SK-N-SH (cell line): ENCODE data around the gene DMD. TPM values are rescaled to one million over a fixed set of nuclear protein-coding genes. Genes with fewer than 3 reads are reported as not detected.

Source experiments
- CTCF ChIA-PET: fragments of 300-600, 350-600 bp; formaldehyde crosslinking; extraction: SDS; loops from one replicate; lab custom pipeline; 2021; lab: Yijun Ruan, JAX
- POLR2A ChIA-PET: fragments of 350-600 bp; sonication (Branson Sonifier 250); formaldehyde crosslinking; extraction: SDS; loops from one replicate; lab custom pipeline; 2020; ENCODE audit warnings: antibody characterized with exemption, inconsistent platforms; lab: Yijun Ruan, JAX
- DNase-seq: peaks from one replicate; pipeline ENCODE4 v3.0.0; 2012
- H2AFZ ChIP-seq: fragments of 200-600 bp; sonication (generic); 2 replicates; pipeline ENCODE4 v1.8.1; 2016; ENCODE audit warnings: antibody characterized with exemption, mild to moderate bottlenecking, low read depth
- H3F3A ChIP-seq: fragments of 200-600 bp; sonication (generic); replicated peaks from 2 replicates; pipeline ENCODE3; 2016; ENCODE audit warnings: antibody characterized with exemption, mild to moderate bottlenecking; ENCODE audit not compliant: insufficient read depth
- H3K27ac ChIP-seq, 2 experiments: fragments of 200-500 bp in 1 of 2; fragments of 200-600 bp in 1 of 2; sonication (Bioruptor generic) in 1 of 2; sonication (generic), shearing (Covaris generic) in 1 of 2; 2 replicates each; pipeline versions ENCODE4 v1.5.1 to v1.6.1; 2014 to 2016; ENCODE audit warnings: low read depth in 2 of 2, inconsistent platforms in 1 of 2, low read length in 1 of 2, mild to moderate bottlenecking in 1 of 2, mixed read lengths in 1 of 2
- H3K27me3 ChIP-seq: fragments of 200-600 bp; sonication (generic), shearing (Covaris generic); 2 replicates; pipeline ENCODE4 v1.6.1; 2016; ENCODE audit warnings: mixed run types; ENCODE audit not compliant: insufficient read depth
- H3K36me3 ChIP-seq, 2 experiments: fragments of 200-500 bp in 1 of 2; fragments of 200-600 bp in 1 of 2; sonication (Bioruptor generic) in 1 of 2; sonication (generic) in 1 of 2; replicated peaks in 1 of 2; 2 replicates each; pipeline versions ENCODE3 to v1.5.1; 2014 to 2016; ENCODE audit warnings: low read length in 1 of 2, mild to moderate bottlenecking in 1 of 2; ENCODE audit not compliant: insufficient read depth in 2 of 2, control insufficient read depth in 1 of 2
- H3K4me1 ChIP-seq, 2 experiments: fragments of 200-500 bp in 1 of 2; fragments of 200-600 bp in 1 of 2; sonication (Bioruptor generic) in 1 of 2; sonication (generic), shearing (Covaris generic) in 1 of 2; 2 replicates each; pipeline versions ENCODE4 v1.5.1 to v1.6.1; 2014 to 2016; ENCODE audit warnings: low read depth in 1 of 2, low read length in 1 of 2, mixed run types in 1 of 2; ENCODE audit not compliant: insufficient read depth in 2 of 2, control insufficient read depth in 1 of 2
- H3K4me2 ChIP-seq: fragments of 200-600 bp; sonication (generic), shearing (Covaris generic); 2 replicates; pipeline ENCODE4 v1.6.1; 2017; ENCODE audit warnings: mixed run types
- H3K4me3 ChIP-seq, 2 experiments: fragments of 200-500 bp in 1 of 2; fragments of 200-600 bp in 1 of 2; sonication (Bioruptor generic) in 1 of 2; sonication (generic), shearing (Covaris generic) in 1 of 2; 2 replicates each; pipeline versions ENCODE4 v1.5.1 to v1.8.1; 2014 to 2016; ENCODE audit warnings: low read depth in 2 of 2, inconsistent platforms in 1 of 2, low read length in 1 of 2, mild to moderate bottlenecking in 1 of 2, mixed read lengths in 1 of 2, moderate library complexity in 1 of 2
- H3K79me2 ChIP-seq: fragments of 200-600 bp; sonication (generic); 2 replicates; pipeline ENCODE4 v1.8.1; 2017; ENCODE audit warnings: mild to moderate bottlenecking; ENCODE audit not compliant: insufficient read depth
- H3K9ac ChIP-seq: fragments of 200-600 bp; sonication (generic); 2 replicates; pipeline ENCODE4 v1.6.1; 2017; ENCODE audit warnings: mixed run types
- H3K9me2 ChIP-seq: fragments of 200-600 bp; sonication (generic); 2 replicates; pipeline ENCODE4 v1.6.1; 2017; ENCODE audit warnings: mixed run types
- H3K9me3 ChIP-seq: fragments of 200-600 bp; sonication (generic); 2 replicates; pipeline ENCODE4 v1.6.1; 2017; ENCODE audit warnings: mixed run types, mild to moderate bottlenecking, moderate library complexity
- H4K20me1 ChIP-seq: fragments of 200-600 bp; sonication (generic); 2 replicates; pipeline ENCODE4 v1.6.1; 2017; ENCODE audit warnings: mild to moderate bottlenecking, mixed run types; ENCODE audit not compliant: insufficient read depth
- ELF1 ChIP-seq: IDR thresholded peaks from 2 replicates; pipeline ENCODE4 v1.4.0; 2012
- EP300 ChIP-seq, 2 experiments: IDR thresholded peaks; 2 replicates each; pipeline versions ENCODE4 v1.4.0 to v1.6.1; 2012; ENCODE audit warnings: borderline replicate concordance in 1 of 2, low read depth in 1 of 2, low read length in 1 of 2
- FOSL2 ChIP-seq: IDR thresholded peaks from 2 replicates; pipeline ENCODE4 v1.4.0; 2012; ENCODE audit warnings: low read depth, mild to moderate bottlenecking, moderate library complexity, borderline replicate concordance
- FOXJ3 ChIP-seq: sonication (generic); formaldehyde crosslinking; IDR thresholded peaks from 2 replicates; pipeline ENCODE4 v1.5.1; 2020; ENCODE audit warnings: mild to moderate bottlenecking, missing genetic modification reagents
- GABPA ChIP-seq: IDR thresholded peaks from 2 replicates; pipeline ENCODE4 v1.4.0; 2012; ENCODE audit warnings: low read depth, mild to moderate bottlenecking
- JUND ChIP-seq: IDR thresholded peaks from 2 replicates; pipeline ENCODE4 v1.4.0; 2012
- MEF2A ChIP-seq: IDR thresholded peaks from 2 replicates; pipeline ENCODE4 v1.4.0; 2012; ENCODE audit warnings: low read depth, borderline replicate concordance
- MXI1 ChIP-seq: IDR thresholded peaks from 2 replicates; pipeline ENCODE4 v1.6.1; 2012; ENCODE audit warnings: mild to moderate bottlenecking, low read depth, low read length, improper control_type of control experiment
- NFIC ChIP-seq: IDR thresholded peaks from 2 replicates; pipeline ENCODE4 v1.4.0; 2012; ENCODE audit warnings: borderline replicate concordance
- NRF1 ChIP-seq: IDR thresholded peaks from 2 replicates; pipeline ENCODE4 v1.6.1; 2012; ENCODE audit warnings: low read depth, mild to moderate bottlenecking, low read length
- POLR2AphosphoS5 ChIP-seq: IDR thresholded peaks from 2 replicates; pipeline ENCODE4 v1.6.1; 2012; ENCODE audit warnings: low read depth, low read length
- RFX5 ChIP-seq: IDR thresholded peaks from 2 replicates; pipeline ENCODE4 v1.6.1; 2012; ENCODE audit warnings: mild to moderate bottlenecking, improper control_type of control experiment, low read length
- SIN3A ChIP-seq: IDR thresholded peaks from 2 replicates; pipeline ENCODE4 v1.6.1; 2012; ENCODE audit warnings: low read depth, mild to moderate bottlenecking, low read length, moderate library complexity, borderline replicate concordance
- SMC3 ChIP-seq: IDR thresholded peaks from 2 replicates; pipeline ENCODE4 v1.6.1; 2012; ENCODE audit warnings: low read depth, low read length, improper control_type of control experiment
- TAF1 ChIP-seq: IDR thresholded peaks from 2 replicates; pipeline ENCODE4 v1.6.1; 2012; ENCODE audit warnings: low read depth, mild to moderate bottlenecking, low read length, moderate library complexity, borderline replicate concordance
- YY1 ChIP-seq: IDR thresholded peaks from 2 replicates; pipeline ENCODE4 v1.4.0; 2012; ENCODE audit warnings: low read depth, mild to moderate bottlenecking
- WGBS: methylation state at CpG from one replicate; pipeline ENCODE4 v1.1.6; 2017; ENCODE audit warnings: low lambda C conversion rate; 5-methylcytosine and 5-hydroxymethylcytosine counted together
- polyA plus RNA-seq, 3 experiments: library from polyadenylated mRNA; depleted of rRNA; stranded (reverse); fragments of >200 nt; gene quantifications; 2 replicates each; pipeline ENCODE4 v1.2.3, GENCODE V29; 2012
- TF ChIP-seq, protein P1 (sequence below): IDR thresholded peaks from 2 replicates; pipeline ENCODE4 v1.4.0; 2012; ENCODE audit warnings: low read depth
- TF ChIP-seq, protein P2 (sequence below): IDR thresholded peaks from 2 replicates; pipeline ENCODE4 v1.6.1; 2012; ENCODE audit warnings: mild to moderate bottlenecking, low read depth, low read length, moderate library complexity
- TF ChIP-seq, protein P3 (sequence below): fragments of 150-350 bp; IDR thresholded peaks from 2 replicates; pipeline ENCODE4 v1.6.1; 2017; ENCODE audit warnings: antibody characterized with exemption, low read length, low read depth, borderline replicate concordance
- TF ChIP-seq, protein P4 (sequence below): fragments of 200-600 bp; sonication (generic); IDR thresholded peaks from 2 replicates; pipeline ENCODE4 v1.6.1; 2017; ENCODE audit warnings: antibody characterized with exemption, mild to moderate bottlenecking, moderate library complexity
- TF ChIP-seq, protein P5 (sequence below): IDR thresholded peaks from 2 replicates; pipeline ENCODE4 v1.4.0; 2012; ENCODE audit warnings: low read depth, borderline replicate concordance

DMD gene
- polyA plus RNA-seq, 1 of the 3 experiments (the other 2 are of a cell fraction): 3.9 TPM

DNA sequence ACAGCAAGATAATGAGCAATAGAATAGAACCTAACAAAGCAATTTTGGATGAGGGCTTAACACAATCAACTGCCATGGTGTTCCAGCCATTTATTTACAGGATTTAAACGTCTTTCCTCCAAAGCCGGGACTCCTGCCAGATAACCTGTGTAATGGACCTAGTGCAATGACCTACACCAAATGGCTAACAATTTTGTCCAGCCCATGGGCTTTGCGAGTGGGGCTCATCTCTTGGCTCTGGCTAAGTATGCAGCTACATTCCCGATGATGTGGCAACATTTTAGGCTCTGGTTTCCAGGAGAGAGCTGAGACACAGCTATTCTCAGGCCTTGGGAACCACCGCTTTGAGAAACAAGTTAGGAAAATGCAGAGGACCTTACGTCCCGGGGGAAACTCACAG, 1317.2 kb downstream of the DMD start (continued):
- TF ChIP-seq, protein P1, sequence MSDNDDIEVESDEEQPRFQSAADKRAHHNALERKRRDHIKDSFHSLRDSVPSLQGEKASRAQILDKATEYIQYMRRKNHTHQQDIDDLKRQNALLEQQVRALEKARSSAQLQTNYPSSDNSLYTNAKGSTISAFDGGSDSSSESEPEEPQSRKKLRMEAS: no peak
- no peak for TF ChIP-seq SMC3
- no peak for TF ChIP-seq NRF1
- TF ChIP-seq, protein P2, sequence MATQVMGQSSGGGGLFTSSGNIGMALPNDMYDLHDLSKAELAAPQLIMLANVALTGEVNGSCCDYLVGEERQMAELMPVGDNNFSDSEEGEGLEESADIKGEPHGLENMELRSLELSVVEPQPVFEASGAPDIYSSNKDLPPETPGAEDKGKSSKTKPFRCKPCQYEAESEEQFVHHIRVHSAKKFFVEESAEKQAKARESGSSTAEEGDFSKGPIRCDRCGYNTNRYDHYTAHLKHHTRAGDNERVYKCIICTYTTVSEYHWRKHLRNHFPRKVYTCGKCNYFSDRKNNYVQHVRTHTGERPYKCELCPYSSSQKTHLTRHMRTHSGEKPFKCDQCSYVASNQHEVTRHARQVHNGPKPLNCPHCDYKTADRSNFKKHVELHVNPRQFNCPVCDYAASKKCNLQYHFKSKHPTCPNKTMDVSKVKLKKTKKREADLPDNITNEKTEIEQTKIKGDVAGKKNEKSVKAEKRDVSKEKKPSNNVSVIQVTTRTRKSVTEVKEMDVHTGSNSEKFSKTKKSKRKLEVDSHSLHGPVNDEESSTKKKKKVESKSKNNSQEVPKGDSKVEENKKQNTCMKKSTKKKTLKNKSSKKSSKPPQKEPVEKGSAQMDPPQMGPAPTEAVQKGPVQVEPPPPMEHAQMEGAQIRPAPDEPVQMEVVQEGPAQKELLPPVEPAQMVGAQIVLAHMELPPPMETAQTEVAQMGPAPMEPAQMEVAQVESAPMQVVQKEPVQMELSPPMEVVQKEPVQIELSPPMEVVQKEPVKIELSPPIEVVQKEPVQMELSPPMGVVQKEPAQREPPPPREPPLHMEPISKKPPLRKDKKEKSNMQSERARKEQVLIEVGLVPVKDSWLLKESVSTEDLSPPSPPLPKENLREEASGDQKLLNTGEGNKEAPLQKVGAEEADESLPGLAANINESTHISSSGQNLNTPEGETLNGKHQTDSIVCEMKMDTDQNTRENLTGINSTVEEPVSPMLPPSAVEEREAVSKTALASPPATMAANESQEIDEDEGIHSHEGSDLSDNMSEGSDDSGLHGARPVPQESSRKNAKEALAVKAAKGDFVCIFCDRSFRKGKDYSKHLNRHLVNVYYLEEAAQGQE: no peak
- no peak for TF ChIP-seq MXI1
- TF ChIP-seq POLR2AphosphoS5: no peak
- TF ChIP-seq, all 33 proteins: peak for 0

DNA sequence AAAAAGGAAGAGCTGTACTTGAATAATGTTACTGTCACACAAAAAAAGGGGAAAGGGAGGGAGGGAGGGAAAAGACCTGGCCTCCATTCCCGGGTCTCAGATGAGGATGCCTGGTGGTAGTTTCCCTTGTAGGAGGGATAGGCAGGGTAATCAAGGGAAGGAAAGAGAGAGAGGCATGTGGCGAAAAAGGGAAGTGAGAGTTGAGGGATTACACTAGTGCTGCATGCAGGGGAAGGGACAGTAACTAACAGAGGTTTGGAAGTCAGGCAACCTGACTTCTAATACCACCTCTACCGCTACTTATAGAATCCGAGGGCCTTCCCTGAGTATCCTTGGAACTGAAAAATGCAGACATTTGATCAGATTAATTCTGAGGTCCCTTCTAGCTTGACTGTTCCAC, 1317.8 kb downstream of the DMD start:
- Histone ChIP-seq H4K20me1 (no peaks in the 10 kb centered on the region), H3K4me2 (no peak overlapping the region), H3F3A (no peaks in the 10 kb centered on the region), H3K4me3 (no peak overlapping the region), H3K79me2 (no peaks in the 10 kb centered on the region), H3K4me1 (no peaks in the 10 kb centered on the region), H3K9me3 (no peaks in the 10 kb centered on the region), H3K27me3 (no peaks in the 10 kb centered on the region), H2AFZ (no peak overlapping the region), H3K27ac (no peak overlapping the region), H3K9ac (no peak overlapping the region), H3K9me2 (no peaks in the 10 kb centered on the region), H3K36me3 (no peaks in the 10 kb centered on the region)
- no peak for DNase-seq
- TF ChIP-seq ELF1: no peak
- TF ChIP-seq GABPA: no peak
- TF ChIP-seq EP300 (IDR thresholded peaks at IDR 0.05; ENCODE audit: borderline replicate concordance in 1 of 2, low read depth in 1 of 2, low read length in 1 of 2): no peak
- TF ChIP-seq TAF1: no peak
- TF ChIP-seq MXI1: no peak
- TF ChIP-seq SIN3A: no peak
- no peak for TF ChIP-seq NRF1
- TF ChIP-seq, protein P3, sequence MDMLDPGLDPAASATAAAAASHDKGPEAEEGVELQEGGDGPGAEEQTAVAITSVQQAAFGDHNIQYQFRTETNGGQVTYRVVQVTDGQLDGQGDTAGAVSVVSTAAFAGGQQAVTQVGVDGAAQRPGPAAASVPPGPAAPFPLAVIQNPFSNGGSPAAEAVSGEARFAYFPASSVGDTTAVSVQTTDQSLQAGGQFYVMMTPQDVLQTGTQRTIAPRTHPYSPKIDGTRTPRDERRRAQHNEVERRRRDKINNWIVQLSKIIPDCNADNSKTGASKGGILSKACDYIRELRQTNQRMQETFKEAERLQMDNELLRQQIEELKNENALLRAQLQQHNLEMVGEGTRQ: no peak
- TF ChIP-seq JUND: no peak
- TF ChIP-seq NFIC: no peak
- TF ChIP-seq, protein P4, sequence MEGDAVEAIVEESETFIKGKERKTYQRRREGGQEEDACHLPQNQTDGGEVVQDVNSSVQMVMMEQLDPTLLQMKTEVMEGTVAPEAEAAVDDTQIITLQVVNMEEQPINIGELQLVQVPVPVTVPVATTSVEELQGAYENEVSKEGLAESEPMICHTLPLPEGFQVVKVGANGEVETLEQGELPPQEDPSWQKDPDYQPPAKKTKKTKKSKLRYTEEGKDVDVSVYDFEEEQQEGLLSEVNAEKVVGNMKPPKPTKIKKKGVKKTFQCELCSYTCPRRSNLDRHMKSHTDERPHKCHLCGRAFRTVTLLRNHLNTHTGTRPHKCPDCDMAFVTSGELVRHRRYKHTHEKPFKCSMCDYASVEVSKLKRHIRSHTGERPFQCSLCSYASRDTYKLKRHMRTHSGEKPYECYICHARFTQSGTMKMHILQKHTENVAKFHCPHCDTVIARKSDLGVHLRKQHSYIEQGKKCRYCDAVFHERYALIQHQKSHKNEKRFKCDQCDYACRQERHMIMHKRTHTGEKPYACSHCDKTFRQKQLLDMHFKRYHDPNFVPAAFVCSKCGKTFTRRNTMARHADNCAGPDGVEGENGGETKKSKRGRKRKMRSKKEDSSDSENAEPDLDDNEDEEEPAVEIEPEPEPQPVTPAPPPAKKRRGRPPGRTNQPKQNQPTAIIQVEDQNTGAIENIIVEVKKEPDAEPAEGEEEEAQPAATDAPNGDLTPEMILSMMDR: no peak
- no peak for TF ChIP-seq FOXJ3 (CRISPR knock-in tag)
- TF ChIP-seq, protein P5, sequence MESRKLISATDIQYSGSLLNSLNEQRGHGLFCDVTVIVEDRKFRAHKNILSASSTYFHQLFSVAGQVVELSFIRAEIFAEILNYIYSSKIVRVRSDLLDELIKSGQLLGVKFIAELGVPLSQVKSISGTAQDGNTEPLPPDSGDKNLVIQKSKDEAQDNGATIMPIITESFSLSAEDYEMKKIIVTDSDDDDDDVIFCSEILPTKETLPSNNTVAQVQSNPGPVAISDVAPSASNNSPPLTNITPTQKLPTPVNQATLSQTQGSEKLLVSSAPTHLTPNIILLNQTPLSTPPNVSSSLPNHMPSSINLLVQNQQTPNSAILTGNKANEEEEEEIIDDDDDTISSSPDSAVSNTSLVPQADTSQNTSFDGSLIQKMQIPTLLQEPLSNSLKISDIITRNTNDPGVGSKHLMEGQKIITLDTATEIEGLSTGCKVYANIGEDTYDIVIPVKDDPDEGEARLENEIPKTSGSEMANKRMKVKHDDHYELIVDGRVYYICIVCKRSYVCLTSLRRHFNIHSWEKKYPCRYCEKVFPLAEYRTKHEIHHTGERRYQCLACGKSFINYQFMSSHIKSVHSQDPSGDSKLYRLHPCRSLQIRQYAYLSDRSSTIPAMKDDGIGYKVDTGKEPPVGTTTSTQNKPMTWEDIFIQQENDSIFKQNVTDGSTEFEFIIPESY: no peak
- TF ChIP-seq SMC3: no peak
- TF ChIP-seq FOSL2: no peak
- TF ChIP-seq YY1: no peak
- no peak for TF ChIP-seq MEF2A
- no peak for TF ChIP-seq RFX5
- POLR2A ChIA-PET: no interaction called here
- CTCF ChIA-PET: no interaction called here
- 17% methylated on average over 4 of the region's 4 CpGs for WGBS
